ENCODE data around the gene PEX3.

DNA sequence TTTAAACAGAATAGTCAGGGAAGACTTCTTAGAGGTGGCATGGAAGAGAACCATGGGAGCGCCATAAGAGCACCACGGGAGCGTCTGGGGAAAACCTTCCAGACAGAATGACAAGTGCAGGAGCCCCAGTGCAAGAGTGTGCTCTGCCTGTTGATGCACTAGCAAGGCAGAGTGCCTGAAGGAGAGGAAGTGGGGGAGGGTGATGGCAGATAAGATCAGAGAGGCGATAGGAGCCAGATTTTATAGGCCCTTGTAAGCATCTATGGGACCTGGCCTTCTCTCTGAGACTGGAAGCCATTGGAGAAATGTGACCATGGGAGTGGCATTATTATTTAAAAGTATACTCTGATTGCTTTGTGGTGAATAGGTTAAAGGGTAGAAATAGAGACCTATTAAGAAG, 47.8 kb downstream of the PEX3 start:
- TF ChIP-seq EZH2phosphoT487 (IDR thresholded peaks at IDR 0.05; ENCODE audit: low read depth, severe bottlenecking, unreplicated experiment) (no peak), CTCF (IDR thresholded peaks at IDR 0.05; ENCODE audit: poor library complexity) (no peak)
